ENCODE results near the gene STRIP2.
"Not testable (repeated sequence)": the region's sequence is repeated elsewhere in the genome, so short reads cannot be mapped to it uniquely, and the experiment has no call there.

STRIP2 gene

GRCh38 chr7:129434675-129435318 is 565 bp downstream of the STRIP2 start:
- H3K36me3 ChIP-seq (replicated peaks) = no peaks in the 10 kb centered on the region
- DNase-seq (ENCODE audit: low spot score in 2 of 2) = peak; percentile 31 to 44
- in situ Hi-C loops (cut with MboI; ENCODE audit: low sequenced_read_pairs) = no loop called here
- peaks cover 7% of the 10 kb centered on the region for H3K4me1 ChIP-seq
- H3K9me3 ChIP-seq = no peaks in the 10 kb centered on the region
- H3K4me3 ChIP-seq = peak overlapping the region; percentile 73
- H3K27me3 ChIP-seq (ENCODE audit: low read depth) = no peaks in the 10 kb centered on the region

- Histone ChIP-seq H3K27me3 (ENCODE audit: low read depth) (no peaks in the 10 kb centered on the region), H3K9me3 (no peaks in the 10 kb centered on the region), H3K4me3 (peak overlapping the region; percentile 73), H3K4me1 (peaks cover 7% of the 10 kb centered on the region), H3K36me3 (replicated peaks) (no peaks in the 10 kb centered on the region)
- in situ Hi-C loops (cut with MboI; ENCODE audit: low sequenced_read_pairs) = no loop called here
- DNase-seq (ENCODE audit: low spot score in 2 of 2) = no peak
Observed at GRCh38 chr7:129435414-129435829, 1.2 kb downstream of the STRIP2 start.

- no peak overlapping the region for H3K4me3 ChIP-seq
- no peak for DNase-seq (ENCODE audit: low spot score in 2 of 2)
Observed at GRCh38 chr7:129436335-129436923, 2.2 kb downstream of the STRIP2 start.

GRCh38 chr7:129437190-129437589 is 3.0 kb downstream of the STRIP2 start:
- H3K4me3 ChIP-seq = no peak overlapping the region
- DNase-seq (ENCODE audit: low spot score in 2 of 2) = no peak
- H3K9me3 ChIP-seq = no peaks in the 10 kb centered on the region
- no peaks in the 10 kb centered on the region for H3K36me3 ChIP-seq (replicated peaks)
- in situ Hi-C loops (cut with MboI; ENCODE audit: low sequenced_read_pairs) = no loop called here
- no peaks in the 10 kb centered on the region for H3K27me3 ChIP-seq (ENCODE audit: low read depth)
- peaks cover 7% of the 10 kb centered on the region for H3K4me1 ChIP-seq

More at GRCh38 chr7:129436335-129436923, 2.2 kb downstream of the STRIP2 start:
- no peaks in the 10 kb centered on the region for H3K27me3 ChIP-seq (ENCODE audit: low read depth)
- no peaks in the 10 kb centered on the region for H3K36me3 ChIP-seq (replicated peaks)
- H3K4me1 ChIP-seq = peaks cover 7% of the 10 kb centered on the region
- no peaks in the 10 kb centered on the region for H3K9me3 ChIP-seq
- in situ Hi-C loops (cut with MboI; ENCODE audit: low sequenced_read_pairs) = no loop called here

GRCh38 chr7:129438281-129438838 is 4.1 kb downstream of the STRIP2 start:
- Histone ChIP-seq H3K27me3 (ENCODE audit: low read depth) (no peaks in the 10 kb centered on the region), H3K36me3 (replicated peaks) (no peaks in the 10 kb centered on the region), H3K4me1 (peaks cover 6% of the 10 kb centered on the region), H3K9me3 (no peaks in the 10 kb centered on the region), H3K4me3 (no peak overlapping the region)
- DNase-seq (ENCODE audit: low spot score in 2 of 2) = no peak
- in situ Hi-C loops (cut with MboI; ENCODE audit: low sequenced_read_pairs) = no loop called here

- in situ Hi-C loops (cut with MboI; ENCODE audit: low sequenced_read_pairs) = no loop called here
- no peaks in the 10 kb centered on the region for H3K36me3 ChIP-seq (replicated peaks)
- peaks cover 3% of the 10 kb centered on the region for H3K4me1 ChIP-seq
- no peaks in the 10 kb centered on the region for H3K9me3 ChIP-seq
- no peak overlapping the region for H3K4me3 ChIP-seq
- no peaks in the 10 kb centered on the region for H3K27me3 ChIP-seq (ENCODE audit: low read depth)
- no peak for DNase-seq (ENCODE audit: low spot score in 2 of 2)
Observed at GRCh38 chr7:129438839-129439651, 4.8 kb downstream of the STRIP2 start.

- no peak for DNase-seq (ENCODE audit: low spot score in 2 of 2)
- H3K4me1 ChIP-seq = peaks cover 3% of the 10 kb centered on the region
- in situ Hi-C loops (cut with MboI; ENCODE audit: low sequenced_read_pairs) = no loop called here
Observed at GRCh38 chr7:129439963-129440625, 5.9 kb downstream of the STRIP2 start.

GRCh38 chr7:129443612-129444011 is 9.4 kb downstream of the STRIP2 start:
- peaks cover 3% of the 10 kb centered on the region for H3K36me3 ChIP-seq (replicated peaks)
- H3K9me3 ChIP-seq = peaks cover 5% of the 10 kb centered on the region; the same call in 1 of the 2 replicates
- no peak for DNase-seq (ENCODE audit: low spot score in 2 of 2)
- in situ Hi-C loops (cut with MboI; ENCODE audit: low sequenced_read_pairs) = no loop called here
- no peak overlapping the region for H3K4me3 ChIP-seq
- H3K4me1 ChIP-seq = no peaks in the 10 kb centered on the region
- H3K27me3 ChIP-seq (ENCODE audit: low read depth) = no peaks in the 10 kb centered on the region

More at GRCh38 chr7:129439963-129440625, 5.9 kb downstream of the STRIP2 start:
- Histone ChIP-seq H3K36me3 (replicated peaks) (no peaks in the 10 kb centered on the region; the same call in 1 of the 2 replicates), H3K4me3 (no peak overlapping the region), H3K9me3 (no peaks in the 10 kb centered on the region), H3K27me3 (ENCODE audit: low read depth) (no peaks in the 10 kb centered on the region)

- DNase-seq (ENCODE audit: low spot score in 2 of 2); H3K9me3 ChIP-seq; H3K4me3 ChIP-seq; H3K36me3 ChIP-seq (replicated peaks); H3K4me1 ChIP-seq; in situ Hi-C loops (cut with MboI; ENCODE audit: low sequenced_read_pairs); H3K27me3 ChIP-seq (ENCODE audit: low read depth): not testable (repeated sequence)
Observed at GRCh38 chr7:129444776-129445175, 10.5 kb downstream of the STRIP2 start.

GRCh38 chr7:129446925-129447324 is 12.7 kb downstream of the STRIP2 start:
- H3K4me3 ChIP-seq; in situ Hi-C loops (cut with MboI; ENCODE audit: low sequenced_read_pairs); H3K27me3 ChIP-seq (ENCODE audit: low read depth); DNase-seq (ENCODE audit: low spot score in 2 of 2); H3K36me3 ChIP-seq (replicated peaks); H3K9me3 ChIP-seq; H3K4me1 ChIP-seq: not testable (repeated sequence)

- H3K4me3 ChIP-seq; H3K27me3 ChIP-seq (ENCODE audit: low read depth); H3K9me3 ChIP-seq; DNase-seq (ENCODE audit: low spot score in 2 of 2); H3K36me3 ChIP-seq (replicated peaks); H3K4me1 ChIP-seq; in situ Hi-C loops (cut with MboI; ENCODE audit: low sequenced_read_pairs): not testable (repeated sequence)
Observed at GRCh38 chr7:129447445-129447844, 13.2 kb downstream of the STRIP2 start.

- H3K27me3 ChIP-seq (ENCODE audit: low read depth); H3K9me3 ChIP-seq; DNase-seq (ENCODE audit: low spot score in 2 of 2); H3K4me1 ChIP-seq; H3K4me3 ChIP-seq; in situ Hi-C loops (cut with MboI; ENCODE audit: low sequenced_read_pairs); H3K36me3 ChIP-seq (replicated peaks): not testable (repeated sequence)
Observed at GRCh38 chr7:129448608-129449007, 14.4 kb downstream of the STRIP2 start.

- no peak for DNase-seq (ENCODE audit: low spot score in 2 of 2)
- peaks cover 6% of the 10 kb centered on the region; the same call in 1 of the 2 replicates for H3K36me3 ChIP-seq (replicated peaks)
- peaks cover 6% of the 10 kb centered on the region; the same call in 1 of the 2 replicates for H3K9me3 ChIP-seq
- H3K27me3 ChIP-seq (ENCODE audit: low read depth) = no peaks in the 10 kb centered on the region
- H3K4me1 ChIP-seq = no peaks in the 10 kb centered on the region
- no peak overlapping the region for H3K4me3 ChIP-seq
- in situ Hi-C loops (cut with MboI; ENCODE audit: low sequenced_read_pairs) = no loop called here
Observed at GRCh38 chr7:129450295-129450694, 16.1 kb downstream of the STRIP2 start.
